ENCODE results near the gene EVPL. TPM values are rescaled to one million over a fixed set of nuclear protein-coding genes. Genes with fewer than 3 reads are reported as not detected.

The EVPL gene
- total RNA-seq, 1 donor from 2014 or later: 24.8 TPM

GRCh38 chr17:75959051-75959838 lies 67.9 kb downstream of the EVPL start:
- H3K4me3 ChIP-seq (ENCODE audit: low read depth, low read length): no peak overlapping the region
- TF ChIP-seq CTCF (conservative IDR thresholded peaks at IDR 0.05; ENCODE audit: low read depth, low read length): no peak
- no peak for DNase-seq (ENCODE audit: low read depth)

Other genes starting within 250 kb of the EVPL start
- 19.4 and 20.3 TPM in 2 replicates for gene UNK, start 242.5 kb downstream of the EVPL start, total RNA-seq
- 9.2 and 17.8 TPM in 2 replicates for gene UNC13D, start 182.9 kb downstream of the EVPL start, total RNA-seq
- 65.5 and 69.2 TPM in 2 replicates for gene WBP2, start 172.0 kb downstream of the EVPL start, total RNA-seq
- gene TRIM47, start 148.7 kb downstream of the EVPL start, total RNA-seq: 51.2 and 68.7 TPM in 2 replicates
- gene TRIM65, start 130.4 kb downstream of the EVPL start, total RNA-seq: 24.7 and 28.6 TPM in 2 replicates
- gene MRPL38, start 122.4 kb downstream of the EVPL start, total RNA-seq: 38.3 and 47.9 TPM in 2 replicates
- 5.5 and 9.0 TPM in 2 replicates for gene FBF1, start 86.3 kb downstream of the EVPL start, total RNA-seq
- 22.2 and 35.1 TPM in 2 replicates for gene ACOX1, start 48.1 kb downstream of the EVPL start, total RNA-seq
- 25.3 and 41.6 TPM in 2 replicates for gene TEN1, start 48.1 kb downstream of the EVPL start, total RNA-seq
- 0.17 and 1.7 TPM in 2 replicates for gene CDK3, start 26.5 kb downstream of the EVPL start, total RNA-seq
- gene SRP68, start 45.2 kb upstream of the EVPL start, total RNA-seq: 15.3 and 32.6 TPM in 2 replicates
- gene GALR2, start 47.5 kb upstream of the EVPL start, total RNA-seq: 0.07 and 0.17 TPM in 2 replicates
- not detected in 2 replicates for gene ZACN, start 51.9 kb upstream of the EVPL start, total RNA-seq
- 39.6 and 66.6 TPM in 2 replicates for gene EXOC7, start 76.5 kb upstream of the EVPL start, total RNA-seq
- gene FOXJ1, start 113.9 kb upstream of the EVPL start, total RNA-seq: 2.6 and 3.0 TPM in 2 replicates
- 5.0 and 10.0 TPM in 2 replicates for gene RNF157, start 213.2 kb upstream of the EVPL start, total RNA-seq
- 24.5 and 26.3 TPM in 2 replicates for gene UBALD2, start 238.0 kb upstream of the EVPL start, total RNA-seq

Measured in epithelial cell of proximal tubule (primary cell).